Mucosa of descending colon (tissue), 3 donors: ENCODE measurements around the gene ODF4. TPM values are rescaled to one million over a fixed set of nuclear protein-coding genes. Genes with fewer than 3 reads are reported as not detected.
A peak's percentile ranks its signal among the peaks of the same experiment; 100 is the strongest.

Source experiments
- ATAC-seq: fragments of 200-7000 bp; cut with Tn5 transposase; one replicate; pipeline ENCODE4 v1.9.1; 2020; ENCODE audit warnings: mild to moderate bottlenecking, moderate library complexity
- DNase-seq, 3 donors: peaks; one replicate each; pipeline ENCODE4 v3.0.0-alpha.2; 2020
- H3K36me3 ChIP-seq: fragments of 200-600 bp; one replicate; pipeline ENCODE4 v1.8.0; 2021; ENCODE audit warnings: low read depth, mild to moderate bottlenecking
- H3K4me1 ChIP-seq: fragments of 200-600 bp; one replicate; pipeline ENCODE4 v1.8.0; 2021; ENCODE audit warnings: low read depth, mild to moderate bottlenecking
- H3K4me3 ChIP-seq: fragments of 200-600 bp; one replicate; pipeline ENCODE4 v1.8.0; 2021; ENCODE audit warnings: mild to moderate bottlenecking
- H3K9me3 ChIP-seq: fragments of 200-600 bp; one replicate; pipeline ENCODE4 v1.8.0; 2021; ENCODE audit warnings: mild to moderate bottlenecking
- CTCF ChIP-seq: fragments of 200-600 bp; IDR thresholded peaks from one replicate; pipeline ENCODE4 v1.8.0; 2022; ENCODE audit warnings: antibody characterized with exemption, mild to moderate bottlenecking
- intact Hi-C, 2 donors: fragments of 100-400 bp; cut with DNase I in 1 of 2; cut with micrococcal nuclease in 1 of 2; formaldehyde crosslinking; loops; one replicate each; pipeline versions ENCODE4 v1.11.0 to v1.11.1; 2022; cut with DNase I, micrococcal nuclease
- long read RNA-seq, 2 donors: library from polyadenylated mRNA; unstranded; transcript quantifications; one replicate each; pipeline ENCODE4 v2.0.0, GENCODE V29; 2019 to 2021
- total RNA-seq, 3 donors: library from RNA; stranded (reverse); fragmentation: NEBNext Ultra II Directional in 2 of 3; extraction: Animal tissue kit (Norgen Biotek cat#: 25700) in 2 of 3; gene quantifications; one replicate each; pipeline versions ENCODE4 v1.2.1 to v1.2.4, GENCODE V29; 2021 to 2023
- donor health status: DM: no; HTN: no; CAD: no; lungs with moderate emphysema.
- donor health status: DM: no; HTN: no; CAD: no.
- donor health status: DM: no; HTN: yes; CAD: no.

ODF4 gene
- total RNA-seq: not detected
- long read RNA-seq, donor 1: 0 reads
- long read RNA-seq, donor 2: 0 reads

DNA sequence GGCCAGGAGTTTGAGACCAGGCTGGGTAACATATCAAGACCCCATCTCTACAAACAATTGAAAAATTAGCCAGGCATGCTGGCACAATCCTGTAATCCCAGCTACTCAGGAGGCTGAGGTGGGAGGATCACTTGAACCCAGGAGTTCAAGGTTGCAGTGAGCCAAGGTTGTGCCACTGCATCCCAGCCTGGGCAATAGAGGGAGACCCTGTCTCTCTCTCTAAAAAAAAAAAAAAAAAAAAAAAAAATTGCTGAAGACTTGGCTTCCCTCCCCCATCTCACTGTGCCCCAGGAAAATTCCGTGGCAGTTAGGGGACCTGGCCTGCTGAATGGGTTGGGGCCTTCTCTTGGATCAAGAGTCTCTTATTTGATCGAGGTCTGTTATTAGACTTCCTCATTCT lies at the start of gene ODF4:
Gene ODF4, plus strand, starts transcription at position 301 of the 400 bp plus-strand sequence. CDS start 212 bp downstream, outside the sequence.
- intact Hi-C loops: no loop called here
- H3K9me3 ChIP-seq: no peaks in the 10 kb centered on the region
- H3K4me1 ChIP-seq: no peaks in the 10 kb centered on the region
- DNase-seq: no peak
- no peaks in the 10 kb centered on the region for H3K36me3 ChIP-seq
- H3K4me3 ChIP-seq: no peak within 1 kb of the TSS
- TF ChIP-seq CTCF: no peak
- ATAC-seq: no peak

GRCh38 chr17:8290043-8290442 lies 49.6 kb upstream of the ODF4 start:
- Histone ChIP-seq H3K4me1 (peaks cover 15% of the 10 kb centered on the region), H3K4me3 (no peak overlapping the region), H3K36me3 (no peaks in the 10 kb centered on the region), H3K9me3 (no peaks in the 10 kb centered on the region)
- DNase-seq: no peak
- intact Hi-C loops: no loop called here
- ATAC-seq: no peak
- no peak for TF ChIP-seq CTCF

- Histone ChIP-seq H3K36me3 (no peaks in the 10 kb centered on the region), H3K9me3 (no peaks in the 10 kb centered on the region), H3K4me1 (peaks cover 15% of the 10 kb centered on the region), H3K4me3 (no peak overlapping the region)
- no peak for DNase-seq
- intact Hi-C loops: no loop called here
- ATAC-seq: no peak
- TF ChIP-seq CTCF: no peak
Measured at GRCh38 chr17:8292639-8293395, 46.8 kb upstream of the ODF4 start.

GRCh38 chr17:8294361-8294760 lies 45.3 kb upstream of the ODF4 start:
- no peak for TF ChIP-seq CTCF
- intact Hi-C loops: no loop called here
- Histone ChIP-seq H3K4me1 (peaks cover 12% of the 10 kb centered on the region), H3K36me3 (no peaks in the 10 kb centered on the region), H3K4me3 (no peak overlapping the region), H3K9me3 (no peaks in the 10 kb centered on the region)
- DNase-seq (peak in 1 of 3 donors; percentile 37), ATAC-seq (no peak)

DNA sequence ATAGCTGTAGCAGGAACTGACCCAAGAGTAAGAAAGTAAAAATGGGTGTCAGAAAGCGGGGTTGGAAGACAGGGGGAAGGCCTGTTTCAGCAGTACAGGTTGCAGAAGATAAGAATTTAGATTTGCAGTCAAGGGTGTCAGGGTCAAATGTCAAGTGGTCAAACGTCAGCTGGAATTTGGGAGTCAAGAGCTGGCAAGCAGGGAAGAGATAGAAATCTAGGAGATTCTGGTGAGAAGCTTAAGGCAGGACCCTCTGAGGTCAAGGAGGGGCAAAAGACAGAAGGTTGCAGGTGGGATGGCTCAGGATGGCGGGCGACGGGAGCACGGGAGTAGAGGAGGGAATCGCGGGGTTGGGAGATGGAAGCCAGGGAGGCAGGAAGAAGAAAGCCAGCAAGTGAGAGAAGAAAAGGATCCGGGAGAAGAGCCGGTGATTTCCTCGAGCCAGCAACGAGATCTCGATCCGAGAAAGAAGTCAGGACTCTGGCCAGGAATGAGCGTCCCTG lies 44.8 kb upstream of the ODF4 start:
- H3K9me3 ChIP-seq: no peaks in the 10 kb centered on the region
- peak overlapping the region; percentile 46 for H3K4me3 ChIP-seq
- no peaks in the 10 kb centered on the region for H3K36me3 ChIP-seq
- intact Hi-C loops: no loop called here
- DNase-seq (no peak), ATAC-seq (peak; percentile 8)
- no peak for TF ChIP-seq CTCF
- peaks cover 7% of the 10 kb centered on the region for H3K4me1 ChIP-seq
